NT2/D1 (cell line): ENCODE measurements around the gene NAALADL1.

Source experiments
- SUZ12 ChIP-seq: IDR thresholded peaks from 2 replicates; pipeline ENCODE4 v1.6.1; 2011; ENCODE audit not compliant: insufficient read length, insufficient read depth; ENCODE audit errors: extremely low read depth
- YY1 ChIP-seq: IDR thresholded peaks from 2 replicates; pipeline ENCODE4 v1.6.1; 2011; ENCODE audit not compliant: insufficient read length, insufficient read depth
- ZNF274 ChIP-seq: IDR thresholded peaks from 2 replicates; pipeline ENCODE4 v1.6.1; 2011; ENCODE audit warnings: mild to moderate bottlenecking, low read depth, low read length

DNA sequence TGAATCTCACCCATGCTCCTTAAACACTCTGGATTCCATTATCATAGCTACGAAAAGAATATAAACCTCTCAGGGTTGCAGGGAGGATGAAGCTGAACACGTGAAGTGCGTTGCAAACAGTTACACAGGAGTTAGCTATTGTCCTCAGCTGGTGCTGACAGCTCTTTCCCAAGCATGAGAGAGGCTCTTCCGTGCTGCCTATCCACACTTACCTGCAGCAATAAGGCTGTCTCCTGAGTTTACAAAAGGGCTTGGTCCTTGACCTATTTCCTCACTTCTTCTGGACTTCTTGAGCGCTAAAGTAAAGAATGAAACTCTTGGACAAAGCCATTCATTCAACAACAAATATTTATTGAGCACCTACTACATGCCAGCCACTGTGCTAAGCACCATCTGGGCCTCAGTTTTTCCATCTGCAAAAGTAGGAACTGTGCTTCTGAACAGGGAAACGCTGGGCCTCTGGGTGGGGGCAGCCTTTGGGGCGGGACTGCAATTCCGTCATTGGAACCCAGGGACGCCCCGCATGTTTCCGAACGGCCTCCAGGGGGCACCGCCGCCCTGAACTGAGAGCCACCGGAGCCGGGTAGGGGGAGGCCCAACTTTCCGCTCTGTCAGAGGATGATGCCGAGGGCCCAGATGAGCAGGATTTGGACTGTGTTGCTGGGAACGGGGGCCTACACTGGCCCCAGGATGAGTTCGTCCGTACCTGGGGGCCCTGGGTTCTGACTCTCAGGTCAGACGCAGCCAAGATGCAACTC is 45.0 kb downstream of the NAALADL1 start:
- TF ChIP-seq YY1 = no peak
- no peak for TF ChIP-seq SUZ12
- no peak for TF ChIP-seq ZNF274
